OCI-LY1 (cell line): ENCODE results near the gene SLC24A5.

Experiments
- EZH2 ChIP-seq: fragments of 200-600 bp; sonication (generic), shearing (Covaris generic); IDR thresholded peaks from 2 replicates; pipeline ENCODE4 v1.8.0; 2017; ENCODE audit warnings: borderline replicate concordance, mixed run types, mild to moderate bottlenecking, antibody characterized with exemption, low read length, moderate library complexity, mixed read lengths
- TF ChIP-seq, protein P1 (sequence below): fragments of 200-600 bp; sonication (generic), shearing (Covaris generic); IDR thresholded peaks from 2 replicates; pipeline ENCODE4 v1.5.1; 2017; ENCODE audit warnings: mild to moderate bottlenecking, antibody characterized with exemption, low read length, moderate library complexity, mixed read lengths

GRCh38 chr15:48103647-48104046 is 17.1 kb upstream of the SLC24A5 start:
- TF ChIP-seq, protein P1, sequence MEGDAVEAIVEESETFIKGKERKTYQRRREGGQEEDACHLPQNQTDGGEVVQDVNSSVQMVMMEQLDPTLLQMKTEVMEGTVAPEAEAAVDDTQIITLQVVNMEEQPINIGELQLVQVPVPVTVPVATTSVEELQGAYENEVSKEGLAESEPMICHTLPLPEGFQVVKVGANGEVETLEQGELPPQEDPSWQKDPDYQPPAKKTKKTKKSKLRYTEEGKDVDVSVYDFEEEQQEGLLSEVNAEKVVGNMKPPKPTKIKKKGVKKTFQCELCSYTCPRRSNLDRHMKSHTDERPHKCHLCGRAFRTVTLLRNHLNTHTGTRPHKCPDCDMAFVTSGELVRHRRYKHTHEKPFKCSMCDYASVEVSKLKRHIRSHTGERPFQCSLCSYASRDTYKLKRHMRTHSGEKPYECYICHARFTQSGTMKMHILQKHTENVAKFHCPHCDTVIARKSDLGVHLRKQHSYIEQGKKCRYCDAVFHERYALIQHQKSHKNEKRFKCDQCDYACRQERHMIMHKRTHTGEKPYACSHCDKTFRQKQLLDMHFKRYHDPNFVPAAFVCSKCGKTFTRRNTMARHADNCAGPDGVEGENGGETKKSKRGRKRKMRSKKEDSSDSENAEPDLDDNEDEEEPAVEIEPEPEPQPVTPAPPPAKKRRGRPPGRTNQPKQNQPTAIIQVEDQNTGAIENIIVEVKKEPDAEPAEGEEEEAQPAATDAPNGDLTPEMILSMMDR: no peak
- TF ChIP-seq EZH2: no peak
